HepG2 (cell line): ENCODE measurements around the gene DNAH8. TPM values are rescaled to one million over a fixed set of nuclear protein-coding genes. Genes with fewer than 3 reads are reported as not detected.

Source experiments
- ATAC-seq: fragments of 200-7000 bp; cut with Tn5 transposase; 3 replicates; pipeline ENCODE4 v1.9.1; 2020; ENCODE audit warnings: mild to moderate bottlenecking, moderate library complexity
- BruUV-seq: library from RNA; stranded (reverse); fragments of 400-500 nt; replicated peaks from 2 replicates; lab custom pipeline; 2021; lab: Mats Ljungman, UMichigan
- CTCF ChIA-PET: fragments of 300-600 bp; formaldehyde crosslinking; extraction: SDS; loops from one replicate; lab custom pipeline; 2021; ENCODE audit warnings: low total read pairs, inconsistent platforms, low intra/inter-chr PET ratio; lab: Yijun Ruan, JAX
- POLR2A ChIA-PET: fragments of 350-600 bp; sonication (Branson Sonifier 250); formaldehyde crosslinking; loops from one replicate; lab custom pipeline; 2020; ENCODE audit warnings: antibody characterized with exemption, inconsistent platforms; lab: Yijun Ruan, JAX
- DNase-seq: peaks from one replicate; pipeline ENCODE4 v3.0.0-alpha.2; 2015; ENCODE audit warnings: low spot score
- FAIRE-seq: peaks from 3 replicates; lab custom pipeline; 2011; peaks lifted over from hg19 to GRCh38; lab: Jason Lieb, UNC
- H2AFZ ChIP-seq: one replicate; pipeline ENCODE4 v1.6.1; 2011; ENCODE audit warnings: low read length, inconsistent platforms
- H3K27ac ChIP-seq: fragments of 300-600 bp; 3 replicates; pipeline ENCODE4 v1.8.0; 2011; ENCODE audit warnings: mixed run types, mild to moderate bottlenecking, mixed read lengths, low read length, inconsistent platforms; ENCODE audit not compliant: insufficient read depth; ENCODE audit errors: extremely low read length
- H3K27me3 ChIP-seq, 2 experiments: fragments of 200-600 bp in 1 of 2; 2 replicates in 1 of 2; 3 replicates in 1 of 2; pipeline versions ENCODE4 v1.6.0 to v1.8.0; 2011; ENCODE audit warnings: low read length in 2 of 2, mild to moderate bottlenecking in 2 of 2, moderate library complexity in 2 of 2, inconsistent platforms in 1 of 2; ENCODE audit not compliant: insufficient read depth in 2 of 2, control insufficient read depth in 1 of 2
- H3K36me3 ChIP-seq, 2 experiments: fragments of 200-600 bp in 1 of 2; replicated peaks in 1 of 2; 2 replicates in 1 of 2; 3 replicates in 1 of 2; pipeline versions ENCODE4 v1.5.1 to v1.8.0; 2011; ENCODE audit warnings: low read length in 2 of 2, inconsistent platforms in 1 of 2; ENCODE audit not compliant: insufficient read depth in 2 of 2, control insufficient read depth in 1 of 2
- H3K4me1 ChIP-seq: 2 replicates; pipeline ENCODE4 v1.5.1; 2012; ENCODE audit warnings: low read length, inconsistent platforms; ENCODE audit not compliant: insufficient read depth
- H3K4me2 ChIP-seq: 2 replicates; pipeline ENCODE4 v1.6.0; 2011; ENCODE audit warnings: low read depth, low read length, inconsistent platforms
- H3K4me3 ChIP-seq, 3 experiments: fragments of 200-600 bp in 1 of 3; sonication (generic), shearing (Covaris generic) in 1 of 3; replicated peaks in 1 of 3; 2 replicates each; pipeline ENCODE4 v1.5.1; 2011 to 2016; ENCODE audit warnings: low read length in 3 of 3, inconsistent platforms in 2 of 3, low read depth in 2 of 3, mild to moderate bottlenecking in 2 of 3, control low read depth in 1 of 3, mixed read lengths in 1 of 3; ENCODE audit not compliant: insufficient read depth in 1 of 3
- H3K79me2 ChIP-seq: one replicate; pipeline ENCODE4 v1.6.1; 2011; ENCODE audit warnings: low read length, inconsistent platforms; ENCODE audit not compliant: insufficient read depth
- H3K9ac ChIP-seq: 2 replicates; pipeline ENCODE4 v1.6.0; 2011; ENCODE audit warnings: mild to moderate bottlenecking, low read depth, low read length, inconsistent platforms; ENCODE audit not compliant: insufficient read depth
- H3K9me3 ChIP-seq: 2 replicates; pipeline ENCODE4 v1.5.1; 2012; ENCODE audit warnings: mild to moderate bottlenecking, low read length
- H4K20me1 ChIP-seq: 2 replicates; pipeline ENCODE4 v1.6.0; 2011; ENCODE audit warnings: inconsistent platforms, mild to moderate bottlenecking, low read length, moderate library complexity; ENCODE audit not compliant: insufficient read depth
- FOXP1 ChIP-seq, 2 experiments: fragments of 450-650 bp in 1 of 2; IDR thresholded peaks; 2 replicates each; pipeline ENCODE4 v1.6.1; 2017 to 2018; ENCODE audit warnings: antibody characterized with exemption in 1 of 2
- KAT7 ChIP-seq: IDR thresholded peaks from 2 replicates; pipeline ENCODE4 v1.6.1; 2018; ENCODE audit warnings: borderline replicate concordance, missing compliant biosample characterization
- MEIS2 ChIP-seq: sonication (generic); formaldehyde crosslinking; IDR thresholded peaks from 2 replicates; pipeline ENCODE4 v1.9.0; 2021; ENCODE audit warnings: mild to moderate bottlenecking, missing genetic modification reagents
- U2AF1 ChIP-seq: fragments of 200-400 bp; formaldehyde crosslinking; optimal IDR thresholded peaks from 2 replicates; pipeline ENCODE3; 2017; ENCODE audit warnings: mild to moderate bottlenecking, low read depth, low read length
- ZNF737 ChIP-seq: sonication (generic); formaldehyde crosslinking; IDR thresholded peaks from 2 replicates; pipeline ENCODE4 v1.5.0; 2020; ENCODE audit warnings: missing genetic modification reagents, mild to moderate bottlenecking, borderline replicate concordance
- WGBS: methylation state at CpG from one replicate; pipeline ENCODE4 v1.1.6; 2017; ENCODE audit warnings: low lambda C conversion rate; 5-methylcytosine and 5-hydroxymethylcytosine counted together
- in situ Hi-C: cut with HindIII; loops from 2 replicates; pipeline ENCODE4 v1.10.0; 2017; ENCODE audit warnings: low pct_unique_long_range_greater_than_20kb; ENCODE audit not compliant: extremely low pct_ligation_motif_present
- intact Hi-C: fragments of 100-400 bp; cut with micrococcal nuclease; formaldehyde crosslinking; loops from one replicate; pipeline ENCODE4 v1.10.0; 2022; ENCODE audit not compliant: unreplicated experiment
- polyA plus RNA-seq, 8 experiments: library from polyadenylated mRNA; depleted of rRNA in 3 of 8; stranded (reverse) in 7 of 8; unstranded in 1 of 8; fragments of >200 nt; fragmentation: Illumina TruSeq in 4 of 8; extraction: Trizol in 4 of 8; gene quantifications; 2 replicates each; pipeline versions ENCODE4 v1.2.1 to v1.2.3, GENCODE V29; 2011 to 2016; ENCODE audit warnings: low read depth in 4 of 8, missing spikeins in 1 of 8, mixed read lengths in 1 of 8; ENCODE audit not compliant: insufficient read depth in 1 of 8
- total RNA-seq, 5 experiments: library from RNA; depleted of rRNA; stranded (reverse); fragments of >200 nt; fragmentation: Illumina TruSeq; extraction: Trizol; gene quantifications; 2 replicates each; pipeline ENCODE4 v1.2.3, GENCODE V29; 2016; ENCODE audit warnings: low read depth in 1 of 5
- TF ChIP-seq, protein P1 (sequence below): sonication (generic); formaldehyde crosslinking; conservative IDR thresholded peaks from 2 replicates; pipeline ENCODE4 v1.4.0; 2020; ENCODE audit warnings: missing genetic modification reagents

DNAH8 gene
- total and polyA plus RNA-seq, 2 of the 13 experiments (the other 11 are each of a cell fraction or from before 2014, with no cell fraction given): not detected

DNA sequence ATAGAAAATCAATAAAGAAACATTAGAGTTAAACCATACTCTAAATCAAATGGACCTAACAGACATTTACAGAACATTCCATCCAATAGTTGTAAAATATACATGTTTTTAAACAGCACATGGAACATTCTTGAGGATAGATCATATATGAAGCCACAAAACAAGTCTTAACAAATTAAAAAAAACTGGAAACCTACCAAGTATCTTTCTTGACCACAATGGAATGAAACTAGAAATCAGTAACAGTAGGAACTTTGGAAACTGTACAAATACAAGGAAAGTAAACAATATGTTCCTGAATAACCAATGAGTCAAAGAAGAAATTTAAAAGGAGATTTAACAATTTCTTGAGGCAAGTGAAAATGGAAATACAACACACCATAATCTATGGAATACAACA lies 242.3 kb downstream of the DNAH8 start (continued):
- TF ChIP-seq, protein P1, sequence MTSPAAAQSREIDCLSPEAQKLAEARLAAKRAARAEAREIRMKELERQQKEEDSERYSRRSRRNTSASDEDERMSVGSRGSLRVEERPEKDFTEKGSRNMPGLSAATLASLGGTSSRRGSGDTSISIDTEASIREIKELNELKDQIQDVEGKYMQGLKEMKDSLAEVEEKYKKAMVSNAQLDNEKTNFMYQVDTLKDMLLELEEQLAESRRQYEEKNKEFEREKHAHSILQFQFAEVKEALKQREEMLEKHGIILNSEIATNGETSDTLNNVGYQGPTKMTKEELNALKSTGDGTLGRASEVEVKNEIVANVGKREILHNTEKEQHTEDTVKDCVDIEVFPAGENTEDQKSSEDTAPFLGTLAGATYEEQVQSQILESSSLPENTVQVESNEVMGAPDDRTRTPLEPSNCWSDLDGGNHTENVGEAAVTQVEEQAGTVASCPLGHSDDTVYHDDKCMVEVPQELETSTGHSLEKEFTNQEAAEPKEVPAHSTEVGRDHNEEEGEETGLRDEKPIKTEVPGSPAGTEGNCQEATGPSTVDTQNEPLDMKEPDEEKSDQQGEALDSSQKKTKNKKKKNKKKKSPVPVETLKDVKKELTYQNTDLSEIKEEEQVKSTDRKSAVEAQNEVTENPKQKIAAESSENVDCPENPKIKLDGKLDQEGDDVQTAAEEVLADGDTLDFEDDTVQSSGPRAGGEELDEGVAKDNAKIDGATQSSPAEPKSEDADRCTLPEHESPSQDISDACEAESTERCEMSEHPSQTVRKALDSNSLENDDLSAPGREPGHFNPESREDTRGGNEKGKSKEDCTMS (CRISPR knock-in tag): no peak
- TF ChIP-seq KAT7: no peak
- TF ChIP-seq, all 625 proteins: peak for 0

DNA sequence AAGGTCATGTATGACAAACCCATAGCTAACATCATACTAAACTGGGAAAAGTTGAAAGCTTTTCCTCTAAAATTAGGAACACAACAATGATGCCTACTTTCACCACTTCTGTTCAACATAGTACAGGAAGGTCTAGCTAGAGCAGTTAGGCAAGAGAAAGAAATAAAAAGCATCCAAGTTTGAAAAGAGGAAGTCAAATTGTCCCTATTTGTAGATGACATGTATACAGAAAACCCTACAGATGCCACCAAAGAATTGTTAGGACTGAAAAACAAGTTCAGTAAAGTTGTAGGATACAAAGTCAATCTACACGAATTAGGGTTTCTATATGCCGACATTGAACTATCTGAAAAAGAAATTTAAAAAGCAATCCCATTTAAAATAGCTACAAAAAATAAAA lies 244.0 kb downstream of the DNAH8 start:
- no peaks in the 10 kb centered on the region for H3K9me3 ChIP-seq
- no peak overlapping the region for H3K4me3 ChIP-seq
- intact Hi-C loops: no loop called here
- no peak overlapping the region for H3K27ac ChIP-seq
- POLR2A ChIA-PET: no interaction called here
- no peak overlapping the region for H3K4me2 ChIP-seq
- no peaks in the 10 kb centered on the region for H3K4me1 ChIP-seq
- H3K36me3 ChIP-seq: no peaks in the 10 kb centered on the region
- 4% methylated on average over 2 of the region's 2 CpGs for WGBS
- FAIRE-seq: no peak
- H3K79me2 ChIP-seq: no peaks in the 10 kb centered on the region
- DNase-seq: no peak
- H2AFZ ChIP-seq: no peak overlapping the region
- no peak for TF ChIP-seq MEIS2 (CRISPR knock-in tag)
- TF ChIP-seq ZNF737: no peak
- TF ChIP-seq FOXP1 (IDR thresholded peaks at IDR 0.05): no peak
- TF ChIP-seq FOXP1 (CRISPR knock-in tag; IDR thresholded peaks at IDR 0.05): no peak
- TF ChIP-seq U2AF1: no peak
- TF ChIP-seq, all 625 proteins: peak for 0
- in situ Hi-C loops: no loop called here
- Histone ChIP-seq H3K9ac (no peak overlapping the region), H4K20me1 (no peaks in the 10 kb centered on the region), H3K27me3 (peaks cover 0 to 1% of the 10 kb centered on the region in 2 experiments; a peak in 2 of 5 replicates)
- ATAC-seq: no peak
- CTCF ChIA-PET: no interaction called here
- no TSS peak for BruUV-seq
